Peyer's patch (tissue), 4 donors: ENCODE data around the gene TNIK. TPM values are rescaled to one million over a fixed set of nuclear protein-coding genes. Genes with fewer than 3 reads are reported as not detected.

Source experiments
- DNase-seq, 3 donors: peaks; one replicate each; pipeline ENCODE4 v3.0.0-alpha.2; 2017 to 2019
- H3K27ac ChIP-seq, 4 donors: fragments of 200-600 bp; sonication (generic); one replicate each; pipeline ENCODE4 v1.5.1; 2016 to 2019
- H3K27me3 ChIP-seq, 2 donors: fragments of 200-600 bp; sonication (generic); one replicate each; pipeline ENCODE4 v1.5.1; 2019
- H3K36me3 ChIP-seq, 3 donors: fragments of 200-600 bp; sonication (generic); one replicate each; pipeline ENCODE4 v1.5.1; 2016 to 2019
- H3K4me1 ChIP-seq, 4 donors: fragments of 200-600 bp; sonication (generic); one replicate each; pipeline ENCODE4 v1.5.1; 2016 to 2019
- H3K4me3 ChIP-seq, 4 donors: fragments of 200-600 bp; sonication (generic); 1 replicate in 3 of 4; 2 replicates in 1 of 4; pipeline ENCODE4 v1.5.1; 2016 to 2019; ENCODE audit warnings: mild to moderate bottlenecking in 1 of 4
- H3K9me3 ChIP-seq, 4 donors: fragments of 200-600 bp; sonication (generic); one replicate each; pipeline ENCODE4 v1.5.1; 2016 to 2019; ENCODE audit warnings: mild to moderate bottlenecking in 1 of 4
- CTCF ChIP-seq, 6 experiments: fragments of 450-650 bp in 4 of 6; fragments of 200-600 bp in 2 of 6; sonication (generic) in 1 of 6; IDR thresholded peaks; one replicate each; pipeline ENCODE4 v1.5.1; 2017 to 2019; ENCODE audit warnings: antibody characterized with exemption in 6 of 6, mild to moderate bottlenecking in 3 of 6, moderate library complexity in 1 of 6
- POLR2A ChIP-seq, 2 donors: fragments of 450-650 bp; IDR thresholded peaks; one replicate each; pipeline ENCODE4 v1.5.1; 2017; ENCODE audit warnings: antibody characterized with exemption in 2 of 2, mild to moderate bottlenecking in 2 of 2, moderate library complexity in 2 of 2
- total RNA-seq, 4 donors: library from RNA; depleted of rRNA; stranded (reverse); fragments of >200 nt; gene quantifications; one replicate each; pipeline ENCODE4 v1.1.0, GENCODE V29; 2016

Gene TNIK
- total RNA-seq, 4 donors from 2014 or later, result 37.1 to 84.8 (median 74.4) TPM

GRCh38 chr3:171198781-171199472 lies 261.3 kb downstream of the TNIK start:
- TF ChIP-seq CTCF (IDR thresholded peaks at IDR 0.05) (no peak), POLR2A (IDR thresholded peaks at IDR 0.05) (no peak)
- H3K27ac ChIP-seq, result no peak overlapping the region

GRCh38 chr3:171195686-171196085 lies 264.5 kb downstream of the TNIK start:
- H3K27ac ChIP-seq, result no peak overlapping the region
- TF ChIP-seq CTCF (IDR thresholded peaks at IDR 0.05) (peak in 3 of 6 experiments; percentile 14 to 23 (median 17)), POLR2A (IDR thresholded peaks at IDR 0.05) (no peak)
- no peaks in the 10 kb centered on the region for H3K36me3 ChIP-seq
- no peak for DNase-seq
- no peak overlapping the region for H3K4me3 ChIP-seq
- H3K9me3 ChIP-seq, result no peaks in the 10 kb centered on the region
- H3K4me1 ChIP-seq, result no peaks in the 10 kb centered on the region
- no peaks in the 10 kb centered on the region for H3K27me3 ChIP-seq

More at GRCh38 chr3:171198781-171199472, 261.3 kb downstream of the TNIK start:
- Histone ChIP-seq H3K4me1 (no peaks in the 10 kb centered on the region), H3K36me3 (no peaks in the 10 kb centered on the region), H3K9me3 (no peaks in the 10 kb centered on the region), H3K4me3 (no peak overlapping the region), H3K27me3 (no peaks in the 10 kb centered on the region)
- DNase-seq, result no peak

GRCh38 chr3:171194965-171195364 lies 265.2 kb downstream of the TNIK start:
- Histone ChIP-seq H3K4me1 (no peaks in the 10 kb centered on the region), H3K4me3 (no peak overlapping the region), H3K27ac (no peak overlapping the region), H3K9me3 (no peaks in the 10 kb centered on the region), H3K27me3 (no peaks in the 10 kb centered on the region), H3K36me3 (no peaks in the 10 kb centered on the region)
- DNase-seq, result no peak
- no peak for TF ChIP-seq POLR2A (IDR thresholded peaks at IDR 0.05)
- TF ChIP-seq CTCF (IDR thresholded peaks at IDR 0.05), result no peak

GRCh38 chr3:171193693-171194092 lies 266.5 kb downstream of the TNIK start:
- Histone ChIP-seq H3K9me3 (no peaks in the 10 kb centered on the region), H3K4me1 (no peaks in the 10 kb centered on the region), H3K27me3 (no peaks in the 10 kb centered on the region), H3K4me3 (no peak overlapping the region), H3K36me3 (no peaks in the 10 kb centered on the region), H3K27ac (no peak overlapping the region)
- TF ChIP-seq CTCF (IDR thresholded peaks at IDR 0.05), result no peak
- TF ChIP-seq POLR2A (IDR thresholded peaks at IDR 0.05), result no peak
- DNase-seq, result no peak

GRCh38 chr3:171192176-171192854 lies 267.9 kb downstream of the TNIK start:
- Histone ChIP-seq H3K27ac (no peak overlapping the region), H3K27me3 (no peaks in the 10 kb centered on the region)
- DNase-seq, result no peak

More at GRCh38 chr3:171192176-171192854, 267.9 kb downstream of the TNIK start:
- no peaks in the 10 kb centered on the region for H3K36me3 ChIP-seq
- H3K9me3 ChIP-seq, result no peaks in the 10 kb centered on the region
- peaks cover 0 to 4% (median 0%) of the 10 kb centered on the region in 4 donors for H3K4me1 ChIP-seq
- H3K4me3 ChIP-seq, result no peak overlapping the region
- TF ChIP-seq POLR2A (IDR thresholded peaks at IDR 0.05) (no peak), CTCF (IDR thresholded peaks at IDR 0.05) (no peak)
